ENCODE measurements around the gene DGKG.

Gene DGKG

DNA sequence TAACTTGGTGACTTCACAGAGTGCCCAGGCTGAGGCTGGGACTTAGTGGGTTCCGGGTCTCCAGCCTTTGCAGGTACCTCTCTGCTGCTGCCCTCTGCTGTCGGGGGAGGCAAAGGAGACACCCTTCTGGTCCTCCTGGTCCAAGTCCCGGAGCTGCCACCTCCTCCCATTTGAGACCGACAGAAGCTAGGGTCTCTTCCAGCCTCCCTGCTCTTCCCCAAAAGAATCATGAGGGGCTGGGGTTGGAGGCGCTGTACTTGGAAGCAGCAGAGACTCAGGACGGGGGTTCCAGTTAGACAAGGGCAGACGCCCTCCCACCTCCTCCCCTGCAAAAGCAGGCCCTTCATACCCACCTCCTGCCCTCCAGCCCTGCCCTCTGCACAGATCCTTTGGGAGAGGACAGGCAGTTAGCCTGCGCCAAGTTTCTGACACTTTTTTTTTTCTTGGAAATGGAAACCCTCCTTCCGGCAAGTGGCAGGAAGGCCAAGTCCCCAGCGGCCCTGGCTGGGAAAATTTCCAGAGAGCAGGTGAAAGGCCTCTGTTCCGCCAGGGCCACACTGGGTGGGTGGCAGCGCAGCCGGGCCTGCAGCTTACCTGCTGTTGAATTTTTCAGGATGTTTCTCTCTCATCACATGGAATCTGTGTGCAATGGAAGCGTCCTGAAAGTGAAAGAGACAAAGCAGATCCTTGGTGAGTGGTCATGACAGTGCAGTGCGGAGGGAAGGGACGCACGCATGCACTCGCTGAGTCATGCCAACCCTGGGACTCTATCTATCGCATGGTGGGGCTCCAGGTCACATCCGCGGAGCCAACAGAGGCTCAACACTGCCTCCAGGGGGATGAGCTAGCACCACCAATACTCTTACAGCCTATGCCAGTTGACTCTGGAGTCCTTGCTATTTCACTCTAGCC, 119.9 kb downstream of the DGKG start:
- TF ChIP-seq POLR2A (IDR thresholded peaks at IDR 0.05; ENCODE audit: low read length), result peak; percentile 20
- no peak for TF ChIP-seq GATA1 (IDR thresholded peaks at IDR 0.05; ENCODE audit: low read depth, low read length)
- peak; percentile 93 to 95 for DNase-seq

GRCh38 chr3:186239321-186239720, 122.7 kb downstream of the DGKG start:
- peak in 1 of 2 experiments; percentile 7 for DNase-seq
- TF ChIP-seq GATA1 (IDR thresholded peaks at IDR 0.05; ENCODE audit: low read depth, low read length) (no peak), POLR2A (IDR thresholded peaks at IDR 0.05; ENCODE audit: low read length) (no peak)

DNA sequence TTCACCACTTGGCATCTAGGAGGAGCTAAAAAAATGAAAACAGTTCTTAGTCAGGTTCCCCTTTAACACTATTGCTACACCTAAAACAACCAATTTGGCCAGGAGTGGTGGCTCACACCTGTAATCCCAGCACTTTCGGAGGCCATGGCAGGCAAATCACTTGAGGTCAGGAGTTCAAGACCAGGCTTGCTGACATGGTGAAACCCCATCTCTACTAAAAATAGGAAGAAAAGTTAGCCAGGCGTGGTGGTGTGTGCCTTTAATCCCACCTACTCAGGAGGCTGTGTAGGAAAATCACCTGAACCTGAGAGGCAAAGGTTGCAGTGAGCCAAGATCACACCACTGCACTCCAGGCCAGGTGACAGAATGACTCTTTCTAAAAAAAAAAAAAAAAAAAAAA, 124.1 kb downstream of the DGKG start:
- TF ChIP-seq POLR2A (IDR thresholded peaks at IDR 0.05; ENCODE audit: low read length) (no peak), GATA1 (IDR thresholded peaks at IDR 0.05; ENCODE audit: low read depth, low read length) (no peak)
- DNase-seq, result no peak

GRCh38 chr3:186236357-186237020, 125.5 kb downstream of the DGKG start:
- TF ChIP-seq GATA1 (IDR thresholded peaks at IDR 0.05; ENCODE audit: low read depth, low read length), result no peak
- no peak for TF ChIP-seq POLR2A (IDR thresholded peaks at IDR 0.05; ENCODE audit: low read length)
- no peak for DNase-seq

GRCh38 chr3:186235554-186235953, 126.5 kb downstream of the DGKG start:
- TF ChIP-seq POLR2A (IDR thresholded peaks at IDR 0.05; ENCODE audit: low read length) (no peak), GATA1 (IDR thresholded peaks at IDR 0.05; ENCODE audit: low read depth, low read length) (no peak)
- no peak for DNase-seq

- DNase-seq, result no peak
- TF ChIP-seq POLR2A (IDR thresholded peaks at IDR 0.05; ENCODE audit: low read length) (no peak), GATA1 (IDR thresholded peaks at IDR 0.05; ENCODE audit: low read depth, low read length) (no peak)
These were observed 127.9 kb downstream of the DGKG start for GRCh38 chr3:186234152-186234551.

- TF ChIP-seq GATA1 (IDR thresholded peaks at IDR 0.05; ENCODE audit: low read depth, low read length) (no peak), POLR2A (IDR thresholded peaks at IDR 0.05; ENCODE audit: low read length) (no peak)
- DNase-seq, result no peak
These were observed 135.6 kb downstream of the DGKG start for GRCh38 chr3:186226482-186226881.

DNA sequence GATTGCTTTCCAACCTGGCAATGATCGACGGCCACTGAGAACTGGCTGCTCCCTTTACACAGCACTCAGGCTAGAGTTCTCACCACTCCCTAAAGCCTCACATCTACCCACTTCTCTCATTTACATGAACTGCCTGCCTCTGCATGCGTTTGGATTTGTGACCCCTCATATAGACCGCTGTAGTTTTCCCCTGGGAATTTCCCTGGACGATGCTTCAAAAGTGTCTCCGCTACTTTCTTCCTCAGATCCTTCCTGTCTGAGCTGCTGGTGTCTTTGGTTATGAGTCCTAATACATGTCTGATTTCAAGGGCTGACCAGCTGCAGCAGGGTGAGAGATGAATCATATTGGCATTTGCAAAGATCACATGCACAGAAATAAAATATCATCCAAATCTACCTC, 136.4 kb downstream of the DGKG start:
- DNase-seq, result no peak
- TF ChIP-seq POLR2A (IDR thresholded peaks at IDR 0.05; ENCODE audit: low read length) (no peak), GATA1 (IDR thresholded peaks at IDR 0.05; ENCODE audit: low read depth, low read length) (no peak)

- TF ChIP-seq POLR2A (IDR thresholded peaks at IDR 0.05; ENCODE audit: low read length), result no peak
- TF ChIP-seq GATA1 (IDR thresholded peaks at IDR 0.05; ENCODE audit: low read depth, low read length), result no peak
- DNase-seq, result no peak
These were observed 137.9 kb downstream of the DGKG start for GRCh38 chr3:186224041-186224610.

DNA sequence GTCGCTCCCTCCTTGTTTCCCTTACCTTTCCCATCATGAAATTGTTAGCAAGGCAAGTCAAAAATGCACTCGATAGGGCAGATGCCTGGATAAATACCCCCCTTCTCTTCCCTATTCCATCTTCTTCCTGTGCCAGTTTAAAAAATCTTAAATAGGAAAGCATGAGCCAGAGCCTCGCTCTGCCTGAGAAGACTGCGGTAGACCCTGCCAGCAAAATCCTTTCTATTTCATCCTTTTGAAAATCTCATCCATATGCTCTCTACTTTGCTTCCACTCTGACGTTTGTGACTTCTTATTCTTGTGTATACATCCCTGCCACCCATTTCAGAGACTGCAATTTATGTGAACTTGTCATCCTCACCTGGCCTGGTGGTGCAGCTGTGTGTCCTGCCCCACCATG, 138.6 kb downstream of the DGKG start:
- TF ChIP-seq GATA1 (IDR thresholded peaks at IDR 0.05; ENCODE audit: low read depth, low read length) (no peak), POLR2A (IDR thresholded peaks at IDR 0.05; ENCODE audit: low read length) (no peak)
- DNase-seq, result no peak

DNA sequence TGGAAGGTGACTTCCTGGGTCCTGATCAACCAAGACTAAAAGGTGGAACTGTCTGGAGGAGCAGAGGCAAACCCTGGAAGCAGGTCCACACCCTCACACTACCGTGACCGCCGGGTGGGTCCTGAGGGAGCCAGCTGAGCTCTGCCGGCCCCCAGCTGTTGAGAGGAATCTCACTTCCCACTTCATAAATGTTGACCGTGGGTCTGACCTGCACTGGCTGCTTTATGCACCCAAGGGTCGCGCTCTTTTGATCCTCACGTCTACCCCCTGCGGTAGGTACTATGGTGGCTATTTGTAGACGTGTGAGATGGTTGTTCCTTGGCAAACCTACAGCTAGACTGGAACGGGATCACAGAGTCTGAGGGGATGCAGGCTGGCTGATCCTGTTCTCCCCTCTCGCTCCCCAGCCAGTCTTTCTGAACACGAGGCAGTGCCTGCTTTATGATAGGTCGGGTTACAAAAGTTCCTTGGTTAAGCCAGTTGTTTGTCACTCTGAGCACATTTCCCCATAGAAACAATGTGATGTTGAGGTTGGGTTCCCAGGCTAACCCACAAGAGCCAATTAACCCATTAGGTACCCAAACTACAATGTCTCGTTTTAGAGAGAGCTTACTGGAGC, 140.2 kb downstream of the DGKG start:
- TF ChIP-seq GATA1 (IDR thresholded peaks at IDR 0.05; ENCODE audit: low read depth, low read length), result no peak
- no peak for TF ChIP-seq POLR2A (IDR thresholded peaks at IDR 0.05; ENCODE audit: low read length)
- DNase-seq, result no peak

- no peak for DNase-seq
- TF ChIP-seq GATA1 (IDR thresholded peaks at IDR 0.05; ENCODE audit: low read depth, low read length) (no peak), POLR2A (IDR thresholded peaks at IDR 0.05; ENCODE audit: low read length) (no peak)
These were observed 141.0 kb downstream of the DGKG start for GRCh38 chr3:186220911-186221645.

- DNase-seq, result no peak
- TF ChIP-seq GATA1 (IDR thresholded peaks at IDR 0.05; ENCODE audit: low read depth, low read length), result no peak
- no peak for TF ChIP-seq POLR2A (IDR thresholded peaks at IDR 0.05; ENCODE audit: low read length)
These were observed 141.7 kb downstream of the DGKG start for GRCh38 chr3:186220365-186220764.
